Natural killer cell (primary cell): ENCODE data around the gene DCDC2C. TPM values are rescaled to one million over a fixed set of nuclear protein-coding genes. Genes with fewer than 3 reads are reported as not detected.

ENCODE experiments used
- ATAC-seq, 3 donors: fragments of 150-1000 bp in 2 of 3; fragments of 200-7000 bp in 1 of 3; cut with Tn5 transposase; 1 replicate in 1 of 3; 2 replicates in 2 of 3; pipeline ENCODE4 v1.10.0; 2021; ENCODE audit warnings: mild to moderate bottlenecking in 2 of 3, moderate library complexity in 2 of 3
- DNase-seq, 2 donors: peaks; one replicate each; pipeline versions ENCODE4 v3.0.0 to v3.0.0-alpha.2; 2013 to 2021; ENCODE audit warnings: mixed read lengths in 1 of 2
- H3K27ac ChIP-seq: one replicate; pipeline ENCODE4 v1.5.1; 2013; ENCODE audit warnings: mild to moderate bottlenecking, low read length
- H3K27me3 ChIP-seq: one replicate; pipeline ENCODE4 v1.6.1; 2013; ENCODE audit warnings: low read length; ENCODE audit not compliant: control insufficient read depth, insufficient read depth
- H3K36me3 ChIP-seq: one replicate; pipeline ENCODE4 v1.6.1; 2013; ENCODE audit warnings: low read length; ENCODE audit not compliant: control insufficient read depth, insufficient read depth
- H3K4me1 ChIP-seq: one replicate; pipeline ENCODE4 v1.6.1; 2013; ENCODE audit warnings: low read length; ENCODE audit not compliant: control insufficient read depth, insufficient read depth
- H3K4me3 ChIP-seq: one replicate; pipeline ENCODE4 v1.5.1; 2013; ENCODE audit warnings: low read length
- H3K9me3 ChIP-seq: one replicate; pipeline ENCODE4 v1.6.1; 2013; ENCODE audit warnings: low read length; ENCODE audit not compliant: control insufficient read depth, insufficient read depth
- H3K27ac Mint-ChIP-seq, 2 donors: one replicate each; pipeline ENCODE4 v1.8.0; 2022; ENCODE audit warnings: mild to moderate bottlenecking in 2 of 2, mixed read lengths in 2 of 2, moderate library complexity in 1 of 2
- H3K27me3 Mint-ChIP-seq, 2 donors: one replicate each; pipeline ENCODE4 v1.8.0; 2022; ENCODE audit warnings: low read depth in 2 of 2, mixed read lengths in 2 of 2
- H3K36me3 Mint-ChIP-seq: one replicate; pipeline ENCODE4 v1.8.0; 2022; ENCODE audit warnings: mixed read lengths
- H3K4me1 Mint-ChIP-seq, 2 donors: one replicate each; pipeline ENCODE4 v1.8.0; 2022; ENCODE audit warnings: mixed read lengths in 2 of 2
- H3K4me3 Mint-ChIP-seq: one replicate; pipeline ENCODE4 v1.8.0; 2022; ENCODE audit warnings: mild to moderate bottlenecking, moderate library complexity, mixed read lengths
- H3K9me3 Mint-ChIP-seq, 2 donors: one replicate each; pipeline ENCODE4 v1.8.0; 2022; ENCODE audit warnings: mixed read lengths in 2 of 2
- WGBS: methylation state at CpG from one replicate; pipeline ENCODE4 v1.1.7; 2013; ENCODE audit warnings: missing lambda C conversion rate; ENCODE audit not compliant: insufficient coverage; 5-methylcytosine and 5-hydroxymethylcytosine counted together
- intact Hi-C: fragments of 100-400 bp; cut with micrococcal nuclease; formaldehyde crosslinking; loops from one replicate; pipeline ENCODE4 v1.14.2; 2022
- total RNA-seq, 4 donors: library from RNA; stranded (reverse); fragments of 120-200 nt in 1 of 4; gene quantifications; one replicate each; pipeline versions ENCODE4 v1.2.3 to v1.2.4, GENCODE V29; 2013 to 2022
- TF ChIP-seq, protein P1 (sequence below): fragments of 200-600 bp; IDR thresholded peaks from one replicate; pipeline ENCODE4 v1.8.0; 2022; ENCODE audit warnings: antibody characterized with exemption

The DCDC2C gene
- total RNA-seq, 3 donors from 2014 or later (not counting 1 experiment from before 2014, with no cell fraction given) = not detected

DNA sequence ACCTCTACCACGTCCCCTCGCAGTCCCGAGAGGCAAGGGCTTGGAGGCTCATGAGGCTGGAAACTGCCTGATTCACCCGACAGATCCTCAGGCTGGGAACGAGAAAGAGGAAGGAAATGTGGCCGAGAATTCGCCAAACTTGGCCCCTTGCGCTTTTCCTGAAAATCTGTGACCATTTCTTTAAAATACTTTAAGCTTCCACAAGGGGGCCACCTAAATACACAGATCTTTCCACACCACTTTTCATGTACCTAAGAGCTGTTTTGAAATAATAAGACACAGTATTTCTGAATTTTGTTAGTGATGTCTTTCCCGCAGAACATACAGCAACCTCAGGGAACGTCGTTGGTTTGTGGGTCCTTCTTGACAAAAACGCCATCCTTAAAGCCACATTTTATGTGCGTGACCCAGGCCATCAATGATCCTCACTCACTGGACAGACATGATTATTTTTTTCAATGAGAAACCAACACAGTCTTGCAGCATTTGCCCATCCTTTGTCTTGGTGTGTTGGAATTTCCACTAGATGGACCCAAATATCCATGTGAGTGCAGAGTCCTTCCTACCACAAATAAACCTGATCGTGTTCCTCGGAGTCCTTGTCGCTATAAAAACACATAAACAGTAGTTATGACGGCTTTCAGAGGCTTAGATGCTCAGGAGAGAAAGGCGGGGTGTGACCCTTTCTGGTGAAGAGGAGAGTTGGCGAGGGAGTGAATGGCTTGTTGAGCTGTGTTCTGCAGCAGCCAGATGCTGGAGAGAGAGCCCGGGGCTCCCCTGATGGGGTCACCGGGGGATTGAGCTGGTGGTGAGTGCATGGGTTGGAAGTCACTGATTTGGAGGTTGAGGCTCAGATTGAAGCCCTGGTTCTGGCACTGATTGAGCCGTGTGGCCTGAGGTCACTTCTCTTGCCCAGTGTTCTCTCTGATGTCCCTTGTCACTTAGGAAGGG lies 25.0 kb downstream of the DCDC2C start:
- no peaks in the 10 kb centered on the region for H3K36me3 Mint-ChIP-seq
- no peaks in the 10 kb centered on the region for H3K4me1 ChIP-seq
- H3K36me3 ChIP-seq = no peaks in the 10 kb centered on the region
- no peak overlapping the region for H3K4me3 Mint-ChIP-seq
- H3K27me3 Mint-ChIP-seq = no peaks in the 10 kb centered on the region
- no peaks in the 10 kb centered on the region for H3K9me3 ChIP-seq
- no peak overlapping the region for H3K27ac Mint-ChIP-seq
- no peak for ATAC-seq
- no peaks in the 10 kb centered on the region for H3K9me3 Mint-ChIP-seq
- intact Hi-C loops = no loop called here
- TF ChIP-seq, protein P1, sequence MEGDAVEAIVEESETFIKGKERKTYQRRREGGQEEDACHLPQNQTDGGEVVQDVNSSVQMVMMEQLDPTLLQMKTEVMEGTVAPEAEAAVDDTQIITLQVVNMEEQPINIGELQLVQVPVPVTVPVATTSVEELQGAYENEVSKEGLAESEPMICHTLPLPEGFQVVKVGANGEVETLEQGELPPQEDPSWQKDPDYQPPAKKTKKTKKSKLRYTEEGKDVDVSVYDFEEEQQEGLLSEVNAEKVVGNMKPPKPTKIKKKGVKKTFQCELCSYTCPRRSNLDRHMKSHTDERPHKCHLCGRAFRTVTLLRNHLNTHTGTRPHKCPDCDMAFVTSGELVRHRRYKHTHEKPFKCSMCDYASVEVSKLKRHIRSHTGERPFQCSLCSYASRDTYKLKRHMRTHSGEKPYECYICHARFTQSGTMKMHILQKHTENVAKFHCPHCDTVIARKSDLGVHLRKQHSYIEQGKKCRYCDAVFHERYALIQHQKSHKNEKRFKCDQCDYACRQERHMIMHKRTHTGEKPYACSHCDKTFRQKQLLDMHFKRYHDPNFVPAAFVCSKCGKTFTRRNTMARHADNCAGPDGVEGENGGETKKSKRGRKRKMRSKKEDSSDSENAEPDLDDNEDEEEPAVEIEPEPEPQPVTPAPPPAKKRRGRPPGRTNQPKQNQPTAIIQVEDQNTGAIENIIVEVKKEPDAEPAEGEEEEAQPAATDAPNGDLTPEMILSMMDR = peak; percentile 30
- no peak overlapping the region for H3K4me3 ChIP-seq
- H3K27me3 ChIP-seq = no peaks in the 10 kb centered on the region
- no peak overlapping the region for H3K27ac ChIP-seq
- 34% methylated on average over 22 of the region's 22 CpGs for WGBS
- no peaks in the 10 kb centered on the region for H3K4me1 Mint-ChIP-seq
- peak in 1 of 2 donors; percentile 21 for DNase-seq

DNA sequence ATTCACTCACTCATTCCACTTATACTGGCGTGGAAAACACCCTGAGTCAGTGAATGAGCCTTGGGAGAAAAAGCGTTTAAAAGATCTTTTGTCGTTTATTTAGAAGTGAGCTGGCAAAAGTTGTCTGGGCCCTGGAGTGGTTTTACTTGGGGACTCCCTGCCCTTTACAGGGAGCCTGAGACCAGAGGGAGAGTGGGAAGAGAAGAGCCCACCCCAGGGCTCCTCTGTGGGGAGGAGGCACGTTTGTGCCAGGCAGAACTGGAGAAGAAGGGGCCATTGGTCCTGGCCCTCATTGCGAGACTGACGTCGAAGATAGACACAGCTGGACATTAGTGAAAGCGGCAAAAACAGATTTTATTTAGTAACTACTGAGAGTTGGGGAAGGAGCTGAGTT lies 25.7 kb downstream of the DCDC2C start:
- TF ChIP-seq, protein P1 = no peak
- no peaks in the 10 kb centered on the region for H3K27me3 ChIP-seq
- H3K27me3 Mint-ChIP-seq = no peaks in the 10 kb centered on the region
- ATAC-seq (no peak), DNase-seq (no peak)
- H3K4me1 ChIP-seq = no peaks in the 10 kb centered on the region
- no peak overlapping the region for H3K4me3 Mint-ChIP-seq
- H3K27ac Mint-ChIP-seq = no peak overlapping the region
- intact Hi-C loops = no loop called here
- WGBS = 88% methylated on average over 7 of the region's 8 CpGs
- no peak overlapping the region for H3K27ac ChIP-seq
- H3K4me3 ChIP-seq = no peak overlapping the region
- H3K36me3 ChIP-seq = no peaks in the 10 kb centered on the region
- no peaks in the 10 kb centered on the region for H3K4me1 Mint-ChIP-seq
- H3K36me3 Mint-ChIP-seq = no peaks in the 10 kb centered on the region
- H3K9me3 Mint-ChIP-seq = no peaks in the 10 kb centered on the region
- H3K9me3 ChIP-seq = no peaks in the 10 kb centered on the region

DNA sequence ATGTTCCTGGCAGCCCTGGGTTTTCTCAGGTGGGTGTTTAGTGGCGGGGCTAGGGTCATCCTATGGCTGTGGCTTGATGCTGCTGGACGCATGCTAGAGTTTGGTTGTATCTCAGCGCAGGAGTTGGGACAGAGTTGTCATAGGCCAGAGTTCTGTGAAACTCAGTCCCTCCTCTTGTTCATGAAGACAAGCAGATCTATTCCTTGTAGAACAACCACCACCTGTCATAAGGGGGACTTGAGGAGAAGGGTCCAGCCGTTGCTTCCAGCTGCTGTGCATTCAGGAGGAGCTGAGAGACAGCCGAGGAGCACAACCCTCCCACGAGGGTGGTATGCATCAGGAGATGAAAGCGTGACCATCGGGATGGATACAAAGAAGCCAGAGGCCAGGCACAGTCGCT lies 26.4 kb downstream of the DCDC2C start:
- H3K27me3 Mint-ChIP-seq = peaks cover 0 to 3% of the 10 kb centered on the region in 2 donors
- WGBS = 80% methylated on average over 9 of the region's 9 CpGs
- intact Hi-C loops = no loop called here

More for the DNA sequence above, 26.4 kb downstream of the DCDC2C start:
- Histone ChIP-seq H3K4me1 (no peaks in the 10 kb centered on the region), H3K9me3 (no peaks in the 10 kb centered on the region), H3K4me3 (no peak overlapping the region), H3K36me3 (no peaks in the 10 kb centered on the region), H3K27me3 (no peaks in the 10 kb centered on the region), H3K27ac (no peak overlapping the region)
- H3K4me3 Mint-ChIP-seq = no peak overlapping the region
- H3K36me3 Mint-ChIP-seq = no peaks in the 10 kb centered on the region
- no peak for ATAC-seq
- H3K9me3 Mint-ChIP-seq = no peaks in the 10 kb centered on the region
- no peak for DNase-seq
- TF ChIP-seq, protein P1 = no peak
- no peaks in the 10 kb centered on the region for H3K4me1 Mint-ChIP-seq
- no peak overlapping the region for H3K27ac Mint-ChIP-seq
